H1 (cell line): ENCODE data around the gene SNX19. TPM values are rescaled to one million over a fixed set of nuclear protein-coding genes. Genes with fewer than 3 reads are reported as not detected.

Experiments
- POLR2AphosphoS5 ChIP-seq: IDR thresholded peaks from 2 replicates; pipeline ENCODE4 v1.6.1; 2011; ENCODE audit warnings: low read depth, low read length
- RNF2 ChIP-seq: fragments of 200-900, 300-1000 bp; sonication (generic); IDR thresholded peaks from 2 replicates; pipeline ENCODE4 v1.7.1; 2016; ENCODE audit warnings: borderline replicate concordance, low read depth, mild to moderate bottlenecking, antibody characterized with exemption, low read length; ENCODE audit not compliant: poor library complexity, severe bottlenecking; ENCODE audit errors: missing control alignments
- RXRA ChIP-seq: IDR thresholded peaks from 2 replicates; pipeline ENCODE4 v1.6.1; 2011; ENCODE audit warnings: low read depth, mild to moderate bottlenecking, low read length, moderate library complexity; ENCODE audit not compliant: insufficient read depth
- SUZ12 ChIP-seq: fragments of 200-600 bp; sonication (generic); IDR thresholded peaks from 2 replicates; pipeline ENCODE4 v1.6.1; 2012; ENCODE audit warnings: mild to moderate bottlenecking, inconsistent platforms, low read length, moderate library complexity, mixed read lengths
- TAF7 ChIP-seq: optimal IDR thresholded peaks from 2 replicates; pipeline ENCODE3; 2011; ENCODE audit warnings: low read depth, mild to moderate bottlenecking, inconsistent platforms, low read length, moderate library complexity, borderline replicate concordance
- polyA plus RNA-seq, 7 experiments: library from polyadenylated mRNA; depleted of rRNA in 3 of 7; stranded (reverse) in 5 of 7; unstranded in 2 of 7; fragments of >200 nt in 5 of 7; fragments of 200-250 nt in 2 of 7; gene quantifications; 1 replicate in 5 of 7; 2 replicates in 1 of 7; 4 replicates in 1 of 7; pipeline versions ENCODE4 v1.2.1 to v1.2.3, GENCODE V29; 2011 to 2013; ENCODE audit warnings: missing spikeins in 2 of 7, mixed read lengths in 2 of 7
- total RNA-seq: library from RNA; stranded (reverse); fragmentation: NEBNext Ultra II Directional; extraction: Animal tissue kit (Norgen Biotek cat#: 25700); gene quantifications from 2 replicates; pipeline ENCODE4 v1.2.1, GENCODE V29; 2021

SNX19 gene
- total and polyA plus RNA-seq, 2 of the 8 experiments (the other 6 are each of a cell fraction or from before 2014, with no cell fraction given) = 15.0 to 25.2 TPM

- TF ChIP-seq RNF2 (no peak), SUZ12 (no peak), TAF7 (no peak), POLR2AphosphoS5 (no peak), RXRA (no peak)
- TF ChIP-seq, all 59 proteins: peak for 0
Measured at GRCh38 chr11:130932086-130932712, 15.9 kb upstream of the SNX19 start (continued).
